ENCODE measurements around the gene LAMB4. TPM values are rescaled to one million over a fixed set of nuclear protein-coding genes. Genes with fewer than 3 reads are reported as not detected.
A peak's percentile ranks its signal among the peaks of the same experiment; 100 is the strongest.

The LAMB4 gene
- total RNA-seq, 1 experiment from 2014 or later, result not detected

- no peak overlapping the region for H3K27ac ChIP-seq (ENCODE audit: low read length)
- H4K20me1 ChIP-seq (ENCODE audit: insufficient read depth, low read depth, low read length), result no peaks in the 10 kb centered on the region
- H3K9me3 ChIP-seq (ENCODE audit: low read length), result no peaks in the 10 kb centered on the region
- H3K9ac ChIP-seq (ENCODE audit: low read length), result no peak overlapping the region
- H3K36me3 ChIP-seq (ENCODE audit: insufficient read depth, low read length), result no peaks in the 10 kb centered on the region
- no peak for DNase-seq
- no peaks in the 10 kb centered on the region for H3K4me1 ChIP-seq (ENCODE audit: low read length)
- no peaks in the 10 kb centered on the region for H3K79me2 ChIP-seq (ENCODE audit: low read length)
- H3K4me3 ChIP-seq (ENCODE audit: low read length), result no peak overlapping the region
- no peaks in the 10 kb centered on the region for H3K9me2 ChIP-seq (replicated peaks; ENCODE audit: insufficient read depth, low read length)
- no peak overlapping the region for H3K4me2 ChIP-seq (ENCODE audit: low read depth, low read length, poor library complexity, severe bottlenecking)
- no peaks in the 10 kb centered on the region for H3K27me3 ChIP-seq (ENCODE audit: low read length)
- H2AFZ ChIP-seq (ENCODE audit: low read length), result no peak overlapping the region
Observed at GRCh38 chr7:108112683-108113082, 17.5 kb downstream of the LAMB4 start.

- Histone ChIP-seq H3K9me3 (ENCODE audit: low read length) (no peaks in the 10 kb centered on the region), H3K36me3 (ENCODE audit: insufficient read depth, low read length) (no peaks in the 10 kb centered on the region), H3K27me3 (ENCODE audit: low read length) (no peaks in the 10 kb centered on the region), H3K27ac (ENCODE audit: low read length) (no peak overlapping the region), H3K4me3 (ENCODE audit: low read length) (no peak overlapping the region), H3K4me2 (ENCODE audit: low read depth, low read length, poor library complexity, severe bottlenecking) (no peak overlapping the region), H3K79me2 (ENCODE audit: low read length) (no peaks in the 10 kb centered on the region), H4K20me1 (ENCODE audit: insufficient read depth, low read depth, low read length) (no peaks in the 10 kb centered on the region), H2AFZ (ENCODE audit: low read length) (no peak overlapping the region), H3K9ac (ENCODE audit: low read length) (no peak overlapping the region), H3K9me2 (replicated peaks; ENCODE audit: insufficient read depth, low read length) (no peaks in the 10 kb centered on the region), H3K4me1 (ENCODE audit: low read length) (no peaks in the 10 kb centered on the region)
- peak; percentile 48 for DNase-seq
Observed at GRCh38 chr7:108109221-108109908, 20.8 kb downstream of the LAMB4 start.

- Histone ChIP-seq H3K4me2 (ENCODE audit: low read depth, low read length, poor library complexity, severe bottlenecking) (no peak overlapping the region), H4K20me1 (ENCODE audit: insufficient read depth, low read depth, low read length) (no peaks in the 10 kb centered on the region), H3K9me3 (ENCODE audit: low read length) (no peaks in the 10 kb centered on the region), H2AFZ (ENCODE audit: low read length) (no peak overlapping the region), H3K27me3 (ENCODE audit: low read length) (no peaks in the 10 kb centered on the region), H3K4me3 (ENCODE audit: low read length) (no peak overlapping the region), H3K36me3 (ENCODE audit: insufficient read depth, low read length) (no peaks in the 10 kb centered on the region), H3K9ac (ENCODE audit: low read length) (no peak overlapping the region), H3K27ac (ENCODE audit: low read length) (no peak overlapping the region), H3K9me2 (replicated peaks; ENCODE audit: insufficient read depth, low read length) (no peaks in the 10 kb centered on the region), H3K79me2 (ENCODE audit: low read length) (no peaks in the 10 kb centered on the region), H3K4me1 (ENCODE audit: low read length) (no peaks in the 10 kb centered on the region)
- DNase-seq, result no peak
Observed at GRCh38 chr7:108108131-108108530, 22.0 kb downstream of the LAMB4 start.

GRCh38 chr7:108104324-108104723 is 25.8 kb downstream of the LAMB4 start:
- Histone ChIP-seq H3K27ac (ENCODE audit: low read length) (no peak overlapping the region), H3K4me3 (ENCODE audit: low read length) (no peak overlapping the region), H3K9ac (ENCODE audit: low read length) (no peak overlapping the region), H3K79me2 (ENCODE audit: low read length) (no peaks in the 10 kb centered on the region), H4K20me1 (ENCODE audit: insufficient read depth, low read depth, low read length) (no peaks in the 10 kb centered on the region), H3K9me2 (replicated peaks; ENCODE audit: insufficient read depth, low read length) (no peaks in the 10 kb centered on the region), H3K27me3 (ENCODE audit: low read length) (no peaks in the 10 kb centered on the region), H3K4me2 (ENCODE audit: low read depth, low read length, poor library complexity, severe bottlenecking) (no peak overlapping the region), H3K9me3 (ENCODE audit: low read length) (no peaks in the 10 kb centered on the region), H2AFZ (ENCODE audit: low read length) (no peak overlapping the region), H3K4me1 (ENCODE audit: low read length) (no peaks in the 10 kb centered on the region), H3K36me3 (ENCODE audit: insufficient read depth, low read length) (no peaks in the 10 kb centered on the region)
- DNase-seq, result no peak

DNA sequence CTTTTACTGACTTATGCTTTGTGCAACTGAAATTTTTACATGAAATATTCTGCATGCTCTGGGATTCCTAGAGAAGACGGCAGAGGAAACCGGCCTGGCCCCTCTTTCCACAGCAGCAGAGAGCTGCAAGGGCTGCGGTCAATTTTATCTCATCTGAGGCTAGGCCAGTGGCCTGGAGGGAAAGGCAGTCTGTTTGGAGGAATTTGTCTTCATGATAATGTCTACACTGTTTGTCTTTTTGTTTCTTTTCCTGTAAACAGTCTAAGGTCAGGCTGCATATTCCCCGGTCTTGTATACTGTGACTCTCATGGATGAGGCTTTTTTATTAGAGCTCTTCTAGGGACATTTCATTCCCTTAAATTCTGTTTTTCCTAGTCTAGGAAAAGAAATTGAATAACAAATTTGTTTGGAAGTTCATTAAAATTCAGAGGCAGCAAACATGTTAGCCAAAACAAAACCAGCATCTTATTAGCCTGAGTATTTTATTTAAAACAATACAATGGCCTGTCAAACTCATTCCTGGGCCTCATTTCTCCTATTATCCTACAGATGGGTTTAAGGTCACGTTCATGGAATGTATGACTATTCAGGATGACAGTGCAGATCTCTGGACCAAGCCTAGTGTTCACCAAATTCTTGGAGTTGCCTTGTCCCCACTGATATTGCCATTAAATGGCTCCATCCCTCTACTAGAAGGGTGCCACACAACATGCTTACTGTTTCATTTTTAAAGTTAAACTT is 26.4 kb downstream of the LAMB4 start:
- H3K9me2 ChIP-seq (replicated peaks; ENCODE audit: insufficient read depth, low read length), result no peaks in the 10 kb centered on the region
- H4K20me1 ChIP-seq (ENCODE audit: insufficient read depth, low read depth, low read length), result no peaks in the 10 kb centered on the region
- H3K4me2 ChIP-seq (ENCODE audit: low read depth, low read length, poor library complexity, severe bottlenecking), result no peak overlapping the region
- no peaks in the 10 kb centered on the region for H3K27me3 ChIP-seq (ENCODE audit: low read length)
- H3K9ac ChIP-seq (ENCODE audit: low read length), result no peak overlapping the region
- DNase-seq, result no peak
- H3K36me3 ChIP-seq (ENCODE audit: insufficient read depth, low read length), result no peaks in the 10 kb centered on the region
- no peak overlapping the region for H3K4me3 ChIP-seq (ENCODE audit: low read length)
- no peaks in the 10 kb centered on the region for H3K9me3 ChIP-seq (ENCODE audit: low read length)
- H3K27ac ChIP-seq (ENCODE audit: low read length), result no peak overlapping the region
- H3K4me1 ChIP-seq (ENCODE audit: low read length), result no peaks in the 10 kb centered on the region
- no peak overlapping the region for H2AFZ ChIP-seq (ENCODE audit: low read length)
- no peaks in the 10 kb centered on the region for H3K79me2 ChIP-seq (ENCODE audit: low read length)

DNA sequence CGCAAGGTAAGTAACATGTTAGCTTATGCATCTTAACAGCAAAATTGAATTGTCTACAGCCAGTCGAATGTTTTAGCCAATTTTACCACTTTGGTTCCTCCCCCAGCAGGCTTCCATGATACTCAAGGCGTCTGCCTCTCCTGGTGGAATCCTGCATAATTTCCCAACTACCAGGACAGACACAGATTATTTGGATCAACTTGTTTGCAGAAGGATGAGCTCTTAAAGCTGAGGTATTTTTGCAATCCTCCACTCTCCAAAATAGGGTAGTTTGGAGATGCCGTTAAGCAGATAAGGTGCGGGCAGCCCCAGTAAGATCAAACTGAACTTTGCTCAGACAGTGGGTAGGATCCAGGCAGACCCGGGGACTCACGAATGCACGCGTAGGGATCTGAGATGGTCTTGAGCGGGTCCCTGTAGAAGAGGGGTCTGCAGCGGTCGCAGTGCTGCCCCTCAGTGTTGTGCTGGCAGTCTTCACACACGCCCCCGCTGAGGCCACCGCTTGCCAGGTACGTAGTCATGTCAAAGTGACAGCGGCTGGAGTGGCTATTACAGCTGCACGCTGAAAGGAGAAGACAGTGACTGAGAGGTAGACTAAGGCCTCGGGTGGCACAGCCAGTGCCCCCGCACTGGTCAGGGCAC is 27.4 kb downstream of the LAMB4 start:
- Histone ChIP-seq H3K4me1 (ENCODE audit: low read length) (no peaks in the 10 kb centered on the region), H3K9ac (ENCODE audit: low read length) (no peak overlapping the region), H3K4me3 (ENCODE audit: low read length) (no peak overlapping the region), H3K9me3 (ENCODE audit: low read length) (no peaks in the 10 kb centered on the region), H3K36me3 (ENCODE audit: insufficient read depth, low read length) (no peaks in the 10 kb centered on the region), H3K27ac (ENCODE audit: low read length) (no peak overlapping the region), H3K9me2 (replicated peaks; ENCODE audit: insufficient read depth, low read length) (no peaks in the 10 kb centered on the region), H3K4me2 (ENCODE audit: low read depth, low read length, poor library complexity, severe bottlenecking) (no peak overlapping the region), H4K20me1 (ENCODE audit: insufficient read depth, low read depth, low read length) (no peaks in the 10 kb centered on the region), H3K79me2 (ENCODE audit: low read length) (no peaks in the 10 kb centered on the region), H3K27me3 (ENCODE audit: low read length) (no peaks in the 10 kb centered on the region), H2AFZ (ENCODE audit: low read length) (no peak overlapping the region)
- DNase-seq, result no peak

GRCh38 chr7:108101759-108102158 is 28.4 kb downstream of the LAMB4 start:
- Histone ChIP-seq H3K4me1 (ENCODE audit: low read length) (no peaks in the 10 kb centered on the region), H2AFZ (ENCODE audit: low read length) (no peak overlapping the region), H4K20me1 (ENCODE audit: insufficient read depth, low read depth, low read length) (no peaks in the 10 kb centered on the region), H3K27me3 (ENCODE audit: low read length) (no peaks in the 10 kb centered on the region), H3K9me2 (replicated peaks; ENCODE audit: insufficient read depth, low read length) (no peaks in the 10 kb centered on the region), H3K4me3 (ENCODE audit: low read length) (no peak overlapping the region), H3K9ac (ENCODE audit: low read length) (no peak overlapping the region), H3K9me3 (ENCODE audit: low read length) (no peaks in the 10 kb centered on the region), H3K4me2 (ENCODE audit: low read depth, low read length, poor library complexity, severe bottlenecking) (no peak overlapping the region), H3K36me3 (ENCODE audit: insufficient read depth, low read length) (no peaks in the 10 kb centered on the region), H3K79me2 (ENCODE audit: low read length) (no peaks in the 10 kb centered on the region), H3K27ac (ENCODE audit: low read length) (no peak overlapping the region)
- DNase-seq, result no peak

DNA sequence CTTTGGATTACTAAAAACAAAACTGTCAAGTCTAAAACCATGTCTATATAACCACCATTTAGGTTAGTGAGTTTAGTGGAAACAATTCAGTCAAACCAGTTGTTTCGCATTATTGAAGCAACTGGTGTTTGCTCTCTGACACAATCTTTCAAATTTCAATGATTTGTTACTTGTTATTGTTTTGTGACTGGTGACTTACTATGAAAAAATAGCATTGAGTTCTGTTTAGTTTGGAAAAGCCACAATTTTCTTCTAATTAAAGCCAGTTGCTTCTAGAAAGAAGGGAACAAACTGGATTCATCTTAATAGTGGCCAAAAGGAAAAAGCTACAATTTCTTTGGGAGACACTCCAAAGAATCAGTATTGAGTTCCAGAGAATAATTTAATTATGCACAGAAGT is 30.4 kb downstream of the LAMB4 start:
- Histone ChIP-seq H3K9me3 (ENCODE audit: low read length) (no peaks in the 10 kb centered on the region), H3K27me3 (ENCODE audit: low read length) (no peaks in the 10 kb centered on the region), H3K36me3 (ENCODE audit: insufficient read depth, low read length) (no peaks in the 10 kb centered on the region), H2AFZ (ENCODE audit: low read length) (no peak overlapping the region), H3K4me1 (ENCODE audit: low read length) (peaks cover 5% of the 10 kb centered on the region), H3K9me2 (replicated peaks; ENCODE audit: insufficient read depth, low read length) (no peaks in the 10 kb centered on the region), H4K20me1 (ENCODE audit: insufficient read depth, low read depth, low read length) (no peaks in the 10 kb centered on the region), H3K27ac (ENCODE audit: low read length) (no peak overlapping the region), H3K9ac (ENCODE audit: low read length) (no peak overlapping the region), H3K79me2 (ENCODE audit: low read length) (no peaks in the 10 kb centered on the region), H3K4me3 (ENCODE audit: low read length) (no peak overlapping the region), H3K4me2 (ENCODE audit: low read depth, low read length, poor library complexity, severe bottlenecking) (no peak overlapping the region)
- DNase-seq, result no peak
